DMS114 treated with DMSO at 0.1 percent for 48 hours (cell line): ENCODE results near the gene MAP3K20.
"Not testable (repeated sequence)": the region's sequence is repeated elsewhere in the genome, so short reads cannot be mapped to it uniquely, and the experiment has no call there.

Experiments used
- DNase-seq: peaks from one replicate; lab custom pipeline; 2025; ENCODE audit not compliant: unreplicated experiment; lab: John Stamatoyannopoulos, UW

MAP3K20 gene

DNA sequence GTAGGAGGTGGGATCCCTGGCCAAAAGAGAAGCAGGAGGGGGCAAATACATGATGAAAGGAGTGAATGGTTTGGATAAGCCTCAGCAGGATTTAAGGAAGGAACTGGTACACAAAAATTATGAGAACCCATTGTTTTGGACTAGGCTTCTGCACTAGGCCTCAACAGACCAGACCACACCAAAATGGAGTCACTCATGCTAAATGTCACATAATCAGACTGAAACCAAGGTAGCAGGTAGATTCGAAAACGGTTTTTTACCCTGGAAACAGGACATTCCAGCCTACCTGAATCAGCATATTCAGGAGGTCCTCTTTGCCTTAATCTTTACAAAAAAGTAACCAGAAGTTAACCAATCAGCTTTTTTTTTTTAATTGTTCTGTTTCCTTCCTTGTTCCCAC, 229.7 kb downstream of the MAP3K20 start:
- DNase-seq: no peak

DNA sequence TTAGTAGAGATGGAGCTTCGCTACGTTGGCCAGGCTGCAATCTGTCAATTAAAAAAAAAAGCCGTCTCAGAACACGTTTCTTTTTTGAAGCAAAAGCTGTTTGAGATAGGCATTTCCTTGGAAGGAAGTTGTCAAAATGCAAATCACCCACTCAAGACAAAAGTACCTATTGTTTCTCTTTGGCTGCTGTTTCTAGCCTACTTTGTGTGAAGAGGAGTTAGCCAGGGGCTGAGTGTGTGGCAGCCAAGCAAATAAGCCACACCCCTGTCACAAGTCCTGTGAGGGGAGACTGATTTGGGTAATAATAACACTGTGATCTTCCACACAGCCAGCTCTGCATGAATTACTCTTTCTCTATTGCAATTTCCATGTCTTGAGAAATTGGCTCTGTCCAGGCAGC, 231.6 kb downstream of the MAP3K20 start:
- no peak for DNase-seq

DNA sequence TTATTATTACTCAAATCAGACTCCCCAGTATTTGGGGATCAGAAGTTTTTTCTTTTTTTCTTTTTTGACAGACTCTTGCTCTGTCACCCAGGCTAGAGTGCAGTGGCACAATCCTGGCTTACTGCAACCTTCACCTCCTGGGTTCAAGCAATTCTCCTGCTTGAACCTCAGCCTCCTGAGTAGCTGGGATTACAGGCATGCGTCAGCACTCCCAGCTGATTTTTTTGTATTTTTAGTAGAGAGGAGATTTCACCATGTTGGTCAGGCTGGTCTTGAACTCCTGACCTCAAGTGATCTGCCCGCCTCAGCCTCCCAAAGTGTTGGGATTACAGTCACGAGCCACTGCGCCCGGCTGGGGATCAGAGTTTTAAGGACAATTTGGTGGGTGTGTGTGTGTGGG, 233.7 kb downstream of the MAP3K20 start:
- DNase-seq: not testable (repeated sequence)

DNA sequence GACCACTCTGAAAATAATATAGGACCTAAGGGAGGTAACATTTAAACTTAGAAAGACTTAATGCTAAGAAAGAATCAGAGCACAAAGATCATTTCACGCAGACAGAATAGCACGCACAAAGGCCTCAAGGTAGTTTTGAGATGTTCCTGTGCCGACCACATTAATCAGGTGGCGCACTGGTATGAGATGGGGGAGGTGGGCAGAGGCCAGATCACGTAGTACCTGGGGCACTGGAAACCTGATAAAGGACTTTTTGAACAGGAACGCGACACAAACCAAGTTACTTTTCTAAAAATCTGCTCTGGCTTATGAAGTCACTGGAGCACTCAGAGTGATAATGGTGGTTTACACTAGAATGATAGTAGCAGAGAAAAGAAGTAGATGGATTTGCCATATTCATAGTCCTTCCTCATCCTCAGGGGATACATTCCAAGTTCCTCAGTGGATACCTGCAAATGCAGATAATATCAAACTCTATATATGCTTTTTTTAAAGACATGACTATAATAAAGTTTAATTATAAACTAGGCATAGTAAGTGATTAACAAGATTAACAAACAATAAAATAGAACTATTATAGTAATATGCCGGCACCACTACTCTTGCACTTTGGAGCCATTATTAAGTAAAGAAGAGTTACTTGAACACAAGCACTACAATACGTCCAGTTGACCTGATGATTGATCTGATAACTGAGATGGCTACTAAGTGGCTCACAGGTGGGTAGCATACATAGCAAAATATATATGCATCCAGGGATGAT, 236.4 kb downstream of the MAP3K20 start:
- no peak for DNase-seq
